ENCODE measurements around the gene DNAJA3.

DNAJA3 gene

GRCh38 chr16:4435337-4436067 lies 9.8 kb downstream of the DNAJA3 start:
- Mint-ChIP-seq H3K27ac (no peak overlapping the region), H3K4me1 (no peaks in the 10 kb centered on the region), H3K27me3 (ENCODE audit: low read depth, poor library complexity) (no peaks in the 10 kb centered on the region), H3K9me3 (no peaks in the 10 kb centered on the region), H3K36me3 (ENCODE audit: low read depth) (peaks cover 66% of the 10 kb centered on the region), H3K4me3 (no peak overlapping the region)
- no peak for DNase-seq
- no peak for TF ChIP-seq CTCF (IDR thresholded peaks at IDR 0.05)

GRCh38 chr16:4437366-4437765 lies 11.7 kb downstream of the DNAJA3 start:
- Mint-ChIP-seq H3K9me3 (no peaks in the 10 kb centered on the region), H3K4me3 (no peak overlapping the region), H3K27me3 (ENCODE audit: low read depth, poor library complexity) (no peaks in the 10 kb centered on the region), H3K4me1 (no peaks in the 10 kb centered on the region), H3K36me3 (ENCODE audit: low read depth) (peaks cover 69% of the 10 kb centered on the region), H3K27ac (peak overlapping the region; percentile 25)
- TF ChIP-seq CTCF (IDR thresholded peaks at IDR 0.05), result no peak
- no peak for DNase-seq

DNA sequence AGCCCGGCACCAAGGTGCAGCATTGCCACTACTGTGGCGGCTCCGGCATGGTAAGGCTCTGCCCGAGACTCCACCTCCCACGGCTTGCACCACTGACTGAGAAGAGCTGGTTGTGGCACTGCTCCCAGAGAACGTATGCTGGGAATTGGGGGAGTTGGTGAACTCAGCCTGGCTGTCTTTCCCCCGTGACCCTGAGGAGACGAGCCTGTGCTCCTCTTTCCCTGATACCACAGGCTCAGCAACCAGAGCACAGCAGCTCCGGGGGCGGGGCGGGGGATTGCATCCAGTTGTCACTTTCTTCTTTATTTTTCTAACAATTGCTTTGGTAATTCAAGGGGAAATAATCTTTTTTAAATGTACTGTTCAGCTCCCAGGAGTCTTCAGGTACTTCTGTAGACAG lies 16.7 kb downstream of the DNAJA3 start:
- H3K4me1 Mint-ChIP-seq, result no peaks in the 10 kb centered on the region
- H3K27me3 Mint-ChIP-seq (ENCODE audit: low read depth, poor library complexity), result peaks cover 4% of the 10 kb centered on the region
- H3K36me3 Mint-ChIP-seq (ENCODE audit: low read depth), result peaks cover 73% of the 10 kb centered on the region
- H3K27ac Mint-ChIP-seq, result peak overlapping the region; percentile 57
- DNase-seq, result no peak
- H3K4me3 Mint-ChIP-seq, result no peak overlapping the region
- TF ChIP-seq CTCF (IDR thresholded peaks at IDR 0.05), result no peak
- no peaks in the 10 kb centered on the region for H3K9me3 Mint-ChIP-seq

- Mint-ChIP-seq H3K4me3 (no peak overlapping the region), H3K4me1 (no peaks in the 10 kb centered on the region), H3K36me3 (ENCODE audit: low read depth) (peaks cover 72% of the 10 kb centered on the region), H3K9me3 (no peaks in the 10 kb centered on the region), H3K27ac (no peak overlapping the region), H3K27me3 (ENCODE audit: low read depth, poor library complexity) (peaks cover 4% of the 10 kb centered on the region)
- no peak for DNase-seq
- no peak for TF ChIP-seq CTCF (IDR thresholded peaks at IDR 0.05)
These were observed 17.6 kb downstream of the DNAJA3 start for GRCh38 chr16:4443271-4443670.

GRCh38 chr16:4443986-4444385 lies 18.3 kb downstream of the DNAJA3 start:
- TF ChIP-seq CTCF (IDR thresholded peaks at IDR 0.05), result no peak
- Mint-ChIP-seq H3K27ac (no peak overlapping the region), H3K36me3 (ENCODE audit: low read depth) (peaks cover 68% of the 10 kb centered on the region), H3K27me3 (ENCODE audit: low read depth, poor library complexity) (peaks cover 4% of the 10 kb centered on the region), H3K4me3 (no peak overlapping the region), H3K4me1 (no peaks in the 10 kb centered on the region), H3K9me3 (no peaks in the 10 kb centered on the region)
- DNase-seq, result no peak

DNA sequence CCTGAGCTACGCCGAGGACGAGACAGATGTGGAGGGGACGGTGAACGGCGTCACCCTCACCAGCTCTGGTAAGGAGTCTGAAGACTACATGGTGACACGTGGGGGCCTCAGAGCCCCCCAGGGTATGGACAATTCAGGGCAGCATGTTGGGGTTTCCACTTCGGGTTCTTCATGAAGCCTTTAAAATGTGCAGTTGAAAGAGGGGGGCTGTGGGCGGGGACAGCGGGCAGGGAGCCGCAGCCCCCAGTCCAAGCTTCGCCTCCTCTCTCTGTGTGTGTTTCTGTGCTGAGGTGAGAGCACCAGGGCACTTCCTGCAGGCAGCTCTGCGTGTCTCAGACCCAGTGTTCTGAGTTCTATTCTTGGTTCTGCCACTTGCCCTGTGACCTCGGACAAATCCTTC lies 24.8 kb downstream of the DNAJA3 start:
- DNase-seq, result no peak
- Mint-ChIP-seq H3K9me3 (no peaks in the 10 kb centered on the region), H3K4me3 (no peak overlapping the region), H3K27me3 (ENCODE audit: low read depth, poor library complexity) (peaks cover 5% of the 10 kb centered on the region), H3K36me3 (ENCODE audit: low read depth) (peaks cover 44% of the 10 kb centered on the region), H3K4me1 (no peaks in the 10 kb centered on the region), H3K27ac (no peak overlapping the region)
- no peak for TF ChIP-seq CTCF (IDR thresholded peaks at IDR 0.05)
